Esophagus (tissue), 2 donors: ENCODE data around the gene ACOT7. TPM values are rescaled to one million over a fixed set of nuclear protein-coding genes. Genes with fewer than 3 reads are reported as not detected.

ENCODE experiments used
- H3K27ac ChIP-seq, 2 donors: one replicate each; pipeline ENCODE4 v1.5.1; 2013; ENCODE audit warnings: low read depth in 2 of 2, mild to moderate bottlenecking in 2 of 2, inconsistent platforms in 1 of 2, low read length in 1 of 2, moderate library complexity in 1 of 2
- H3K27me3 ChIP-seq, 2 donors: one replicate each; pipeline ENCODE4 v1.6.1; 2013; ENCODE audit warnings: low read length in 2 of 2, control low read depth in 1 of 2, mild to moderate bottlenecking in 1 of 2; ENCODE audit not compliant: insufficient read depth in 2 of 2, control insufficient read depth in 1 of 2
- H3K36me3 ChIP-seq, 2 donors: one replicate each; pipeline ENCODE4 v1.6.1; 2013; ENCODE audit warnings: low read length in 1 of 2; ENCODE audit not compliant: control insufficient read depth in 2 of 2, insufficient read depth in 2 of 2
- H3K4me1 ChIP-seq, 2 donors: one replicate each; pipeline ENCODE4 v1.6.1; 2013; ENCODE audit warnings: low read length in 1 of 2; ENCODE audit not compliant: control insufficient read depth in 2 of 2, insufficient read depth in 2 of 2
- H3K4me3 ChIP-seq, 2 donors: one replicate each; pipeline ENCODE4 v1.5.1; 2013; ENCODE audit warnings: low read length in 2 of 2, mild to moderate bottlenecking in 2 of 2, low read depth in 1 of 2, moderate library complexity in 1 of 2
- H3K9me3 ChIP-seq, 2 donors: one replicate each; pipeline ENCODE4 v1.6.1; 2013; ENCODE audit warnings: mild to moderate bottlenecking in 2 of 2, low read depth in 1 of 2, low read length in 1 of 2, moderate library complexity in 1 of 2; ENCODE audit not compliant: control insufficient read depth in 2 of 2, insufficient read depth in 1 of 2
- WGBS, 2 donors: extraction: QIAGEN DNeasy Blood & Tissue Kit; methylation state at CpG; one replicate each; pipeline ENCODE4 v1.1.7; 2013; 5-methylcytosine and 5-hydroxymethylcytosine counted together
- polyA plus RNA-seq, 2 donors: library from polyadenylated mRNA; stranded (reverse); fragments of 200-250 nt; gene quantifications; one replicate each; pipeline ENCODE4 v1.2.3, GENCODE V29; 2013
- donor health status: healthy with polysubstance abuse.
- donor health status: Bipolar disorder and iron deficiency.

The ACOT7 gene
- polyA plus RNA-seq, 2 donors = 12.3 to 39.7 TPM

GRCh38 chr1:6336776-6337622, 56.6 kb downstream of the ACOT7 start:
- H3K9me3 ChIP-seq = no peaks in the 10 kb centered on the region
- 90 to 91% methylated on average over 22 of the region's 22 CpGs for WGBS, 2 donors
- H3K4me1 ChIP-seq = peaks cover 2% of the 10 kb centered on the region in 2 donors
- H3K4me3 ChIP-seq = no peak overlapping the region
- H3K27ac ChIP-seq = no peak overlapping the region
- peaks cover 11 to 14% of the 10 kb centered on the region in 2 donors for H3K36me3 ChIP-seq
- H3K27me3 ChIP-seq = no peaks in the 10 kb centered on the region

GRCh38 chr1:6334261-6334993, 59.1 kb downstream of the ACOT7 start:
- Histone ChIP-seq H3K27ac (no peak overlapping the region), H3K36me3 (peaks cover 10 to 14% of the 10 kb centered on the region in 2 donors), H3K9me3 (no peaks in the 10 kb centered on the region), H3K4me3 (no peak overlapping the region), H3K27me3 (no peaks in the 10 kb centered on the region), H3K4me1 (peaks cover 2 to 6% of the 10 kb centered on the region in 2 donors)
- 73 to 77% methylated on average over 14 of the region's 14 CpGs for WGBS, 2 donors

- WGBS, 2 donors = 93 to 95% methylated on average over 10 of the region's 10 CpGs
- Histone ChIP-seq H3K27me3 (no peaks in the 10 kb centered on the region), H3K27ac (no peak overlapping the region), H3K4me1 (peaks cover 5 to 7% of the 10 kb centered on the region in 2 donors), H3K4me3 (no peak overlapping the region), H3K36me3 (peaks cover 0 to 2% of the 10 kb centered on the region in 2 donors), H3K9me3 (no peaks in the 10 kb centered on the region)
These were observed 60.7 kb downstream of the ACOT7 start for GRCh38 chr1:6332821-6333220.

- Histone ChIP-seq H3K36me3 (peaks cover 0 to 5% of the 10 kb centered on the region in 2 donors), H3K9me3 (no peaks in the 10 kb centered on the region), H3K4me1 (peaks cover 5 to 7% of the 10 kb centered on the region in 2 donors), H3K27ac (no peak overlapping the region), H3K4me3 (no peak overlapping the region), H3K27me3 (no peaks in the 10 kb centered on the region)
- 72 to 77% methylated on average over 18 of the region's 18 CpGs for WGBS, 2 donors
These were observed 61.9 kb downstream of the ACOT7 start for GRCh38 chr1:6331543-6332273.

- Histone ChIP-seq H3K27me3 (no peaks in the 10 kb centered on the region), H3K9me3 (no peaks in the 10 kb centered on the region), H3K27ac (peak overlapping the region; percentile 12 to 26), H3K4me1 (peaks cover 8 to 10% of the 10 kb centered on the region in 2 donors), H3K36me3 (peaks cover 0 to 5% of the 10 kb centered on the region in 2 donors), H3K4me3 (no peak overlapping the region)
- WGBS, 2 donors = 39 to 62% methylated on average over 16 of the region's 16 CpGs
These were observed 63.1 kb downstream of the ACOT7 start for GRCh38 chr1:6330410-6330911.

GRCh38 chr1:6329851-6330250, 63.7 kb downstream of the ACOT7 start:
- H3K27ac ChIP-seq = peak overlapping the region; percentile 13 to 24
- no peaks in the 10 kb centered on the region for H3K9me3 ChIP-seq
- no peak overlapping the region for H3K4me3 ChIP-seq
- 48 to 60% methylated on average over 13 of the region's 13 CpGs for WGBS, 2 donors
- no peaks in the 10 kb centered on the region for H3K27me3 ChIP-seq
- peaks cover 0 to 5% of the 10 kb centered on the region in 2 donors for H3K36me3 ChIP-seq
- peaks cover 8 to 11% of the 10 kb centered on the region in 2 donors for H3K4me1 ChIP-seq

- peaks cover 10 to 15% of the 10 kb centered on the region in 2 donors for H3K4me1 ChIP-seq
- no peak overlapping the region for H3K27ac ChIP-seq
- H3K27me3 ChIP-seq = no peaks in the 10 kb centered on the region
- no peaks in the 10 kb centered on the region for H3K9me3 ChIP-seq
- H3K4me3 ChIP-seq = no peak overlapping the region
- 42 to 63% methylated on average over 7 of the region's 7 CpGs for WGBS, 2 donors
- peaks cover 0 to 5% of the 10 kb centered on the region in 2 donors for H3K36me3 ChIP-seq
These were observed 64.2 kb downstream of the ACOT7 start for GRCh38 chr1:6329396-6329795.

GRCh38 chr1:6328696-6329095, 64.9 kb downstream of the ACOT7 start:
- Histone ChIP-seq H3K9me3 (no peaks in the 10 kb centered on the region), H3K27me3 (no peaks in the 10 kb centered on the region), H3K4me1 (peaks cover 10 to 15% of the 10 kb centered on the region in 2 donors), H3K27ac (no peak overlapping the region), H3K4me3 (no peak overlapping the region), H3K36me3 (peaks cover 0 to 5% of the 10 kb centered on the region in 2 donors)
- WGBS, 2 donors = 80 to 91% methylated on average over 10 to 12 of the region's 12 CpGs

GRCh38 chr1:6328091-6328490, 65.5 kb downstream of the ACOT7 start:
- H3K4me1 ChIP-seq = peaks cover 9 to 15% of the 10 kb centered on the region in 2 donors
- 85 to 87% methylated on average over 5 of the region's 5 CpGs for WGBS, 2 donors
- no peak overlapping the region for H3K4me3 ChIP-seq
- no peaks in the 10 kb centered on the region for H3K9me3 ChIP-seq
- no peaks in the 10 kb centered on the region for H3K27me3 ChIP-seq
- H3K36me3 ChIP-seq = peaks cover 0 to 5% of the 10 kb centered on the region in 2 donors
- H3K27ac ChIP-seq = no peak overlapping the region
